Subcutaneous preadipocyte (primary cell): ENCODE data around the gene GOLGA8F. TPM values are rescaled to one million over a fixed set of nuclear protein-coding genes. Genes with fewer than 3 reads are reported as not detected.

ENCODE experiments used
- small RNA-seq: library from RNA; depleted of rRNA; stranded (forward); fragments of <200 nt; gene quantifications from one replicate; pipeline ENCODE3, GENCODE V24; 2012
- total RNA-seq: library from RNA; depleted of rRNA; stranded (reverse); fragments of >200 nt; gene quantifications from 2 replicates; pipeline ENCODE4 v1.2.3, GENCODE V29; 2012

GOLGA8F gene, protein sequence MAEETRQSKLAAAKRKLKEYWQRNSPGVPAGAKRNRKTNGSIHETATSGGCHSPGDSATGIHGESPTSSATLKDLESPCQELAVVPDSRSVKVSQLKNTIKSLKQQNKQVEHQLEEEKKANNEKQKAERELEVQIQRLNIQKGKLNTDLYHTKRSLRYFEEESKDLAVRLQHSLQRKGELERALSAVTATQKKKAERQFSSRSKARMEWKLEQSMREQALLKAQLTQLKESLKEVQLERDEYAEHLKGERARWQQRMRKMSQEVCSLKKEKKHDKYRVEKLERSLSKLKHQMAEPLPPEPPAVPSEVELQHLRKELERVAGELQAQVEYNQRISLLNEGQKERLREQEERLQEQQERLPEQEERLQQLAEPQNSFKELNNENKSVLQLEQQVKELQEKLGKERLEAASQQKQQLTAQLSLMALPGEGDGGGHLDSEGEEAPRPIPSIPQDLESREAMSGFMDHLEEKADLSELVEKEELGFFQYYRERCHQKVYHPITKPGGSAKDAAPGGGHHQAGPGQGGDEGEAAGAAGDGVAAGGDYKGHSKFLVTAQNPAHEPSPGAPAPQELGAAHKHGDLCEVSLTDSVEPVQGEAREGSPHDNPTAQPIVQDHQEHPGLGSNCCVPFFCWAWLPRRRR
- not detected in 2 replicates for total RNA-seq

DNA sequence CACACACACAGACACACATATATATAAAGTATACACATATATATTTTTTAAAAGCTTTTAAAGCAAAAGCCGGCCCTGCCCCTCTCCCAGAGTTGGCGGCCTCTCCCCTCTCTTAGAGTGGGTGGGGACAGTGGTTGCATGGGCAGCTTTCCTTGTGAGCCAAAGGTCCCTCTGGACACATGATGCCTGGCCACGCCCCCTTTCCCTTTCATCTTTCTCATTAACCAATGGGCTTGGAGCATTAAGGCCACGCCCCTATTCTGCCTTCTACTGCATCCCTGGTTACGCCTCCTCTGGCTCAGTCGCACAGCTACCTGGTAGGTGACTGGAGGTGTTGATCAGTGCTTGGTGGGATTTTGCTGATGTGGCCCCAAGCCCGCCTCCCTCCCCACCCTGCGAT lies at the start of gene GOLGA8F:
Gene GOLGA8F (plus strand): TSS at position 301 of the 400 bp plus-strand sequence. CDS start 98 bp downstream, at position 399.

DNA sequence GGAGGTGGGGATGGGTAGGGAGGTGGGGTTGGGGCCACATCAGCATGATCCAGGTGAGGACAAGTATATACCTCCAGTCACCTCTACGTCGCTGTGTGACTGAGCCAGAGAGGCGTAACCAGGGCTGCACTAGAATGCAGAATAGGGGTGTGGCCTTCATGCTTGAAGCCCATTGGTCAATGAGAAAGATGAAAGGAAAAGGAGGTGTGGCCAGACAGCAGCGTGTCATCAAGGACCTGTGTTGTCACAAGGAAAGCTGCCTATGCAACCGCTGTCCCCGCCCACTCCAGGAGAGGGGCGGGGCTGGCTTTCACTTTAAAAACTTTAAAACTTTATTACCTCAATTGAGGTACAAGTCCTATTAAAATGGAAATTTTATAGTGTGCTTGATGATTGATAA lies 20.5 kb upstream of the GOLGA8F start, which contains the start of gene GOLGA6L24:
Gene GOLGA6L24 (minus strand): TSS at position 101 of the 400 bp plus-strand sequence. CDS start 61 bp downstream, at position 40.

Small RNA genes lying within 50 kb of the gene (small RNA-seq; reads per million reads assigned to genes)
- gene AC091304.5 (not detected), gene AC091304.6 (not detected), gene AC091304.9 (not detected), gene MIR4509-2 (not detected), gene RN7SL238P (not detected)

Other genes with a start within 250 kb of the GOLGA8F start
- 37.1 and 47.7 TPM in 2 replicates for gene HERC2, start 56.5 kb upstream of the GOLGA8F start, total RNA-seq
- gene GOLGA6L24, start 20.6 kb upstream of the GOLGA8F start, total RNA-seq: not detected in 2 replicates
- gene GOLGA8G, start 154.3 kb downstream of the GOLGA8F start, total RNA-seq: not detected in 2 replicates
- not detected in 2 replicates for gene GOLGA6L25, start 174.9 kb downstream of the GOLGA8F start, total RNA-seq